Activated CD8-positive, alpha-beta memory T cell treated with anti-CD3 and anti-CD28 coated beads for 4 hours (primary cell): ENCODE measurements around the gene ULK2.

Source experiments
- DNase-seq, 2 donors: peaks; one replicate each; pipeline ENCODE4 v3.0.0-alpha.2; 2020; ENCODE audit warnings: low read depth in 2 of 2

The ULK2 gene

GRCh38 chr17:19747159-19747719 lies 120.5 kb downstream of the ULK2 start:
- DNase-seq, result no peak

- no peak for DNase-seq
These were observed 121.2 kb downstream of the ULK2 start for GRCh38 chr17:19746517-19746916.

- DNase-seq, result peak; percentile 43 to 67
These were observed 122.6 kb downstream of the ULK2 start for GRCh38 chr17:19744922-19745757.

GRCh38 chr17:19744492-19744891 lies 123.2 kb downstream of the ULK2 start:
- DNase-seq, result no peak

GRCh38 chr17:19743101-19744100 lies 124.3 kb downstream of the ULK2 start:
- DNase-seq, result no peak

GRCh38 chr17:19742495-19742894 lies 125.2 kb downstream of the ULK2 start:
- DNase-seq, result no peak

- no peak for DNase-seq
These were observed 125.8 kb downstream of the ULK2 start for GRCh38 chr17:19741832-19742457.

- DNase-seq, result no peak
These were observed 126.8 kb downstream of the ULK2 start for GRCh38 chr17:19740933-19741332.

GRCh38 chr17:19739241-19740201 lies 128.2 kb downstream of the ULK2 start:
- no peak for DNase-seq

- no peak for DNase-seq
These were observed 129.0 kb downstream of the ULK2 start for GRCh38 chr17:19738757-19739156.

GRCh38 chr17:19738073-19738449 lies 129.7 kb downstream of the ULK2 start:
- no peak for DNase-seq

GRCh38 chr17:19737305-19738072 lies 130.2 kb downstream of the ULK2 start:
- no peak for DNase-seq

- no peak for DNase-seq
These were observed 131.7 kb downstream of the ULK2 start for GRCh38 chr17:19736071-19736470.

GRCh38 chr17:19733953-19734526 lies 133.7 kb downstream of the ULK2 start:
- DNase-seq, result no peak

GRCh38 chr17:19731626-19732025 lies 136.1 kb downstream of the ULK2 start:
- DNase-seq, result no peak

GRCh38 chr17:19730843-19731242 lies 136.9 kb downstream of the ULK2 start:
- no peak for DNase-seq

- DNase-seq, result no peak
These were observed 137.8 kb downstream of the ULK2 start for GRCh38 chr17:19729900-19730299.

- DNase-seq, result no peak
These were observed 139.6 kb downstream of the ULK2 start for GRCh38 chr17:19728084-19728495.

- DNase-seq, result no peak
These were observed 140.1 kb downstream of the ULK2 start for GRCh38 chr17:19727501-19728078.
